Activated T-cell treated with anti-CD3 and anti-CD28 coated beads, Interleukin-2, amount 50 U/mL, for 24 hours (primary cell): Measurements from ENCODE around the gene VEZF1.
A peak's percentile ranks its signal among the peaks of the same experiment; 100 is the strongest.

ENCODE experiments used
- DNase-seq: peaks from one replicate; pipeline ENCODE4 v3.0.0-alpha.2; 2020
- H3K27ac Mint-ChIP-seq: 2 replicates; pipeline ENCODE4 v1.8.0; 2020; ENCODE audit warnings: mild to moderate bottlenecking, mixed read lengths
- H3K27me3 Mint-ChIP-seq: 2 replicates; pipeline ENCODE4 v1.8.0; 2020; ENCODE audit warnings: mixed read lengths
- H3K36me3 Mint-ChIP-seq: 2 replicates; pipeline ENCODE4 v1.8.0; 2020; ENCODE audit warnings: low read depth, mixed read lengths
- H3K4me1 Mint-ChIP-seq: 2 replicates; pipeline ENCODE4 v1.8.0; 2020; ENCODE audit warnings: low read depth, mixed read lengths
- H3K4me3 Mint-ChIP-seq: 2 replicates; pipeline ENCODE4 v1.8.0; 2020; ENCODE audit warnings: mild to moderate bottlenecking, moderate library complexity, mixed read lengths
- H3K9me3 Mint-ChIP-seq: 2 replicates; pipeline ENCODE4 v1.8.0; 2020; ENCODE audit warnings: mixed read lengths

VEZF1 gene

GRCh38 chr17:57955183-57955931 lies 32.7 kb downstream of the VEZF1 start, which contains the start of gene CUEDC1:
Gene CUEDC1 (minus strand): TSS chr17:57955412. CDS start chr17:57885564, 69,848 bp downstream.
- H3K4me3 Mint-ChIP-seq, result peak within 1 kb of the TSS; percentile 53
- H3K4me1 Mint-ChIP-seq, result peaks cover 27% of the 10 kb centered on the region
- H3K9me3 Mint-ChIP-seq, result no peaks in the 10 kb centered on the region
- peak; percentile 78 for DNase-seq
- H3K27ac Mint-ChIP-seq, result no peak within 1 kb of the TSS
- H3K27me3 Mint-ChIP-seq, result peaks cover 52% of the 10 kb centered on the region
- no peaks in the 10 kb centered on the region for H3K36me3 Mint-ChIP-seq

- H3K27me3 Mint-ChIP-seq, result peaks cover 52% of the 10 kb centered on the region
- peaks cover 32% of the 10 kb centered on the region for H3K4me1 Mint-ChIP-seq
- DNase-seq, result no peak
- no peak overlapping the region for H3K27ac Mint-ChIP-seq
- H3K36me3 Mint-ChIP-seq, result no peaks in the 10 kb centered on the region
- peak overlapping the region; percentile 53 for H3K4me3 Mint-ChIP-seq
- H3K9me3 Mint-ChIP-seq, result no peaks in the 10 kb centered on the region
Observed at GRCh38 chr17:57954397-57955182, 33.5 kb downstream of the VEZF1 start.

- no peaks in the 10 kb centered on the region for H3K36me3 Mint-ChIP-seq
- peaks cover 47% of the 10 kb centered on the region for H3K27me3 Mint-ChIP-seq
- peaks cover 37% of the 10 kb centered on the region for H3K4me1 Mint-ChIP-seq
- no peaks in the 10 kb centered on the region for H3K9me3 Mint-ChIP-seq
- no peak for DNase-seq
- peak overlapping the region; percentile 53 for H3K4me3 Mint-ChIP-seq
- H3K27ac Mint-ChIP-seq, result no peak overlapping the region
Observed at GRCh38 chr17:57953705-57954396, 34.2 kb downstream of the VEZF1 start.

- H3K27ac Mint-ChIP-seq, result no peak overlapping the region
- H3K36me3 Mint-ChIP-seq, result no peaks in the 10 kb centered on the region
- H3K9me3 Mint-ChIP-seq, result no peaks in the 10 kb centered on the region
- no peak overlapping the region for H3K4me3 Mint-ChIP-seq
- peaks cover 43% of the 10 kb centered on the region for H3K27me3 Mint-ChIP-seq
- peaks cover 43% of the 10 kb centered on the region for H3K4me1 Mint-ChIP-seq
- DNase-seq, result no peak
Observed at GRCh38 chr17:57953219-57953618, 34.8 kb downstream of the VEZF1 start.

- Mint-ChIP-seq H3K9me3 (no peaks in the 10 kb centered on the region), H3K4me3 (no peak overlapping the region), H3K27ac (no peak overlapping the region), H3K36me3 (no peaks in the 10 kb centered on the region), H3K4me1 (peaks cover 48% of the 10 kb centered on the region), H3K27me3 (peaks cover 28% of the 10 kb centered on the region)
- no peak for DNase-seq
Observed at GRCh38 chr17:57949649-57950048, 38.4 kb downstream of the VEZF1 start.

GRCh38 chr17:57948555-57949420 lies 39.3 kb downstream of the VEZF1 start:
- Mint-ChIP-seq H3K9me3 (no peaks in the 10 kb centered on the region), H3K27me3 (peaks cover 23% of the 10 kb centered on the region), H3K27ac (peak overlapping the region; percentile 19), H3K4me3 (no peak overlapping the region), H3K36me3 (no peaks in the 10 kb centered on the region), H3K4me1 (peaks cover 45% of the 10 kb centered on the region)
- DNase-seq, result no peak

GRCh38 chr17:57948169-57948554 lies 39.9 kb downstream of the VEZF1 start:
- H3K36me3 Mint-ChIP-seq, result no peaks in the 10 kb centered on the region
- H3K9me3 Mint-ChIP-seq, result no peaks in the 10 kb centered on the region
- H3K4me1 Mint-ChIP-seq, result peaks cover 45% of the 10 kb centered on the region
- no peak overlapping the region for H3K27ac Mint-ChIP-seq
- H3K27me3 Mint-ChIP-seq, result peaks cover 17% of the 10 kb centered on the region
- no peak for DNase-seq
- H3K4me3 Mint-ChIP-seq, result no peak overlapping the region

GRCh38 chr17:57947369-57947768 lies 40.7 kb downstream of the VEZF1 start:
- no peaks in the 10 kb centered on the region for H3K9me3 Mint-ChIP-seq
- H3K36me3 Mint-ChIP-seq, result no peaks in the 10 kb centered on the region
- peaks cover 40% of the 10 kb centered on the region for H3K4me1 Mint-ChIP-seq
- no peak overlapping the region for H3K27ac Mint-ChIP-seq
- peaks cover 9% of the 10 kb centered on the region for H3K27me3 Mint-ChIP-seq
- no peak for DNase-seq
- no peak overlapping the region for H3K4me3 Mint-ChIP-seq

- H3K9me3 Mint-ChIP-seq, result no peaks in the 10 kb centered on the region
- H3K27me3 Mint-ChIP-seq, result peaks cover 8% of the 10 kb centered on the region
- DNase-seq, result peak; percentile 34
- peak overlapping the region; percentile 7 for H3K27ac Mint-ChIP-seq
- peak overlapping the region; percentile 11 for H3K4me3 Mint-ChIP-seq
- no peaks in the 10 kb centered on the region for H3K36me3 Mint-ChIP-seq
- peaks cover 40% of the 10 kb centered on the region for H3K4me1 Mint-ChIP-seq
Observed at GRCh38 chr17:57946798-57947358, 41.2 kb downstream of the VEZF1 start.

GRCh38 chr17:57945996-57946797 lies 41.9 kb downstream of the VEZF1 start:
- Mint-ChIP-seq H3K27ac (no peak overlapping the region), H3K4me1 (peaks cover 41% of the 10 kb centered on the region), H3K27me3 (peaks cover 8% of the 10 kb centered on the region), H3K9me3 (no peaks in the 10 kb centered on the region), H3K4me3 (peak overlapping the region; percentile 11), H3K36me3 (no peaks in the 10 kb centered on the region)
- no peak for DNase-seq

GRCh38 chr17:57944908-57945307 lies 43.1 kb downstream of the VEZF1 start:
- no peak for DNase-seq
- no peaks in the 10 kb centered on the region for H3K36me3 Mint-ChIP-seq
- no peak overlapping the region for H3K4me3 Mint-ChIP-seq
- H3K4me1 Mint-ChIP-seq, result peaks cover 45% of the 10 kb centered on the region
- peaks cover 13% of the 10 kb centered on the region for H3K27me3 Mint-ChIP-seq
- H3K9me3 Mint-ChIP-seq, result no peaks in the 10 kb centered on the region
- no peak overlapping the region for H3K27ac Mint-ChIP-seq

- Mint-ChIP-seq H3K36me3 (no peaks in the 10 kb centered on the region), H3K4me3 (no peak overlapping the region), H3K9me3 (no peaks in the 10 kb centered on the region), H3K27ac (no peak overlapping the region), H3K27me3 (peaks cover 18% of the 10 kb centered on the region), H3K4me1 (peaks cover 40% of the 10 kb centered on the region)
- no peak for DNase-seq
Observed at GRCh38 chr17:57943645-57944044, 44.4 kb downstream of the VEZF1 start.

GRCh38 chr17:57943140-57943539 lies 44.9 kb downstream of the VEZF1 start:
- no peak overlapping the region for H3K27ac Mint-ChIP-seq
- peaks cover 20% of the 10 kb centered on the region for H3K27me3 Mint-ChIP-seq
- peaks cover 35% of the 10 kb centered on the region for H3K4me1 Mint-ChIP-seq
- no peak overlapping the region for H3K4me3 Mint-ChIP-seq
- H3K36me3 Mint-ChIP-seq, result no peaks in the 10 kb centered on the region
- H3K9me3 Mint-ChIP-seq, result no peaks in the 10 kb centered on the region
- DNase-seq, result no peak
